ENCODE results near the gene BUD13. TPM values are rescaled to one million over a fixed set of nuclear protein-coding genes. Genes with fewer than 3 reads are reported as not detected.

Gene BUD13
- total and polyA plus RNA-seq, 2 of the 13 experiments (the other 11 are each of a cell fraction or from before 2014, with no cell fraction given) = 13.3 to 25.9 TPM

DNA sequence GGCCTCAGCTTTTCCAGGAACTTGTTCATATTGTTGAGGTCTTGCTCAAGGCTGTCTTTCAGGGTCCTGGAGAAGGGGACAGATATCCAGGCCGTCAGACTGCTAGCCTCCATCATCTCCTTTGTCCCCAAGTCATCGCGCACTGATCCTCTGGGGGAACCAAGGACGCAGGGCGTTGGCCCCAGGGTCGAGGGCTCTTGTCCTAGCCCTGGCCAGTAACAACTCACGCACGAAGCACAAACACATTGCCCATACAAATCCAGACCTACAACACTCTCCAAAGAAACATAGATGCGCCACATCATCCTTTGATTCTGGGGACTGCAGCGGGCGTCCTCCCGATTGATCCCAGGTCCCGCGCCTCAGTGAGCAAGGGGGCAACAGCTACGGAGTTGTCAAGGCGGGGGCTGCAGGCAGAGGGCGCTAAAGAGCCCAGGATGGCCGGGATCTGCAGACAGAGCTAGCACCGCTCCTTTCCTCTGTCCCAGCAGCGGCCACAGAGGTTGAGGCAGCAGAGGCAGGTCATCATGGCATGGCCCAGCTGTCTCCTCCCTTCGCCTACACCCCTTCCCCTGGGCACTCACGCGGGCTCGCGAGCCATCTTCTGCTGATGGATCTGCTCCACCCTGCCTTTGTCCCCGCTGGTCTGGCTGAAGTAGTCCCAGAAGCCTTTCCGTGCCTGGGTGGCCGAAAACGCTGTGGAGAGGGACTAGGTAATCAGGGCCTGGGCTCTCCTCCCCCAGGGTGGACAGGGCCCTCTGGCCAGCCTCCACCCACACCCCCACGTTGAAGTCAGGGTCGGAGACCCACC lies 18.4 kb upstream of the BUD13 start (continued):
- no peak for TF ChIP-seq CSRNP1 (CRISPR knock-in tag; IDR thresholded peaks at IDR 0.05)
- TF ChIP-seq EHMT2 (IDR thresholded peaks at IDR 0.05; ENCODE audit: borderline replicate concordance, low read depth, low read length) = no peak
- TF ChIP-seq SMARCC2 (IDR thresholded peaks at IDR 0.05) = no peak
- no peak for TF ChIP-seq ZNF343 (CRISPR knock-in tag; IDR thresholded peaks at IDR 0.05)
- TF ChIP-seq ZNF441 (CRISPR knock-in tag; IDR thresholded peaks at IDR 0.05; ENCODE audit: borderline replicate concordance) = 0 out of 2 replicates have a peak, but pooled peaks have one; percentile 49
- TF ChIP-seq, protein P1, sequence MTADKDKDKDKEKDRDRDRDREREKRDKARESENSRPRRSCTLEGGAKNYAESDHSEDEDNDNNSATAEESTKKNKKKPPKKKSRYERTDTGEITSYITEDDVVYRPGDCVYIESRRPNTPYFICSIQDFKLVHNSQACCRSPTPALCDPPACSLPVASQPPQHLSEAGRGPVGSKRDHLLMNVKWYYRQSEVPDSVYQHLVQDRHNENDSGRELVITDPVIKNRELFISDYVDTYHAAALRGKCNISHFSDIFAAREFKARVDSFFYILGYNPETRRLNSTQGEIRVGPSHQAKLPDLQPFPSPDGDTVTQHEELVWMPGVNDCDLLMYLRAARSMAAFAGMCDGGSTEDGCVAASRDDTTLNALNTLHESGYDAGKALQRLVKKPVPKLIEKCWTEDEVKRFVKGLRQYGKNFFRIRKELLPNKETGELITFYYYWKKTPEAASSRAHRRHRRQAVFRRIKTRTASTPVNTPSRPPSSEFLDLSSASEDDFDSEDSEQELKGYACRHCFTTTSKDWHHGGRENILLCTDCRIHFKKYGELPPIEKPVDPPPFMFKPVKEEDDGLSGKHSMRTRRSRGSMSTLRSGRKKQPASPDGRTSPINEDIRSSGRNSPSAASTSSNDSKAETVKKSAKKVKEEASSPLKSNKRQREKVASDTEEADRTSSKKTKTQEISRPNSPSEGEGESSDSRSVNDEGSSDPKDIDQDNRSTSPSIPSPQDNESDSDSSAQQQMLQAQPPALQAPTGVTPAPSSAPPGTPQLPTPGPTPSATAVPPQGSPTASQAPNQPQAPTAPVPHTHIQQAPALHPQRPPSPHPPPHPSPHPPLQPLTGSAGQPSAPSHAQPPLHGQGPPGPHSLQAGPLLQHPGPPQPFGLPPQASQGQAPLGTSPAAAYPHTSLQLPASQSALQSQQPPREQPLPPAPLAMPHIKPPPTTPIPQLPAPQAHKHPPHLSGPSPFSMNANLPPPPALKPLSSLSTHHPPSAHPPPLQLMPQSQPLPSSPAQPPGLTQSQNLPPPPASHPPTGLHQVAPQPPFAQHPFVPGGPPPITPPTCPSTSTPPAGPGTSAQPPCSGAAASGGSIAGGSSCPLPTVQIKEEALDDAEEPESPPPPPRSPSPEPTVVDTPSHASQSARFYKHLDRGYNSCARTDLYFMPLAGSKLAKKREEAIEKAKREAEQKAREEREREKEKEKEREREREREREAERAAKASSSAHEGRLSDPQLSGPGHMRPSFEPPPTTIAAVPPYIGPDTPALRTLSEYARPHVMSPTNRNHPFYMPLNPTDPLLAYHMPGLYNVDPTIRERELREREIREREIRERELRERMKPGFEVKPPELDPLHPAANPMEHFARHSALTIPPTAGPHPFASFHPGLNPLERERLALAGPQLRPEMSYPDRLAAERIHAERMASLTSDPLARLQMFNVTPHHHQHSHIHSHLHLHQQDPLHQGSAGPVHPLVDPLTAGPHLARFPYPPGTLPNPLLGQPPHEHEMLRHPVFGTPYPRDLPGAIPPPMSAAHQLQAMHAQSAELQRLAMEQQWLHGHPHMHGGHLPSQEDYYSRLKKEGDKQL (CRISPR knock-in tag; IDR thresholded peaks at IDR 0.05; ENCODE audit: low read depth) = no peak
- TF ChIP-seq ZNF121 (CRISPR knock-in tag; IDR thresholded peaks at IDR 0.05) = no peak
- no peak for TF ChIP-seq ZNF512 (CRISPR knock-in tag; IDR thresholded peaks at IDR 0.05)
- TF ChIP-seq ESRRA (CRISPR knock-in tag; IDR thresholded peaks at IDR 0.05; ENCODE audit: low read depth) = no peak; the same call in 1 of the 2 replicates
- TF ChIP-seq RXRB (CRISPR knock-in tag; IDR thresholded peaks at IDR 0.05; ENCODE audit: borderline replicate concordance) = peak; percentile 36
- TF ChIP-seq ZNF253 (CRISPR knock-in tag; IDR thresholded peaks at IDR 0.05; ENCODE audit: borderline replicate concordance) = no peak

Data from HepG2 (cell line).